NT2/D1 (cell line): ENCODE data around the gene NR3C1.

Experiments
- DNase-seq: peaks from one replicate; pipeline ENCODE4 v3.0.0-alpha.2; 2011; ENCODE audit warnings: low read depth, low spot score
- H3K27me3 ChIP-seq: 2 replicates; pipeline ENCODE4 v1.6.0; 2011; ENCODE audit warnings: mild to moderate bottlenecking; ENCODE audit not compliant: insufficient read length, insufficient read depth
- H3K36me3 ChIP-seq: 2 replicates; pipeline ENCODE4 v1.6.1; 2011; ENCODE audit warnings: mild to moderate bottlenecking, low read length, mixed read lengths; ENCODE audit not compliant: insufficient read depth, insufficient read length
- H3K4me1 ChIP-seq: 2 replicates; pipeline ENCODE4 v1.5.1; 2011; ENCODE audit not compliant: insufficient read depth, insufficient read length
- H3K4me3 ChIP-seq: 2 replicates; pipeline ENCODE4 v1.5.1; 2011; ENCODE audit warnings: low read depth; ENCODE audit not compliant: insufficient read length
- H3K9ac ChIP-seq: 2 replicates; pipeline ENCODE4 v1.6.0; 2011; ENCODE audit warnings: low read depth; ENCODE audit not compliant: insufficient read length
- H3K9me3 ChIP-seq: 2 replicates; pipeline ENCODE4 v1.5.1; 2011; ENCODE audit warnings: mild to moderate bottlenecking, low read length; ENCODE audit not compliant: insufficient read depth
- SUZ12 ChIP-seq: IDR thresholded peaks from 2 replicates; pipeline ENCODE4 v1.6.1; 2011; ENCODE audit not compliant: insufficient read length, insufficient read depth; ENCODE audit errors: extremely low read depth
- YY1 ChIP-seq: IDR thresholded peaks from 2 replicates; pipeline ENCODE4 v1.6.1; 2011; ENCODE audit not compliant: insufficient read length, insufficient read depth
- ZNF274 ChIP-seq: IDR thresholded peaks from 2 replicates; pipeline ENCODE4 v1.6.1; 2011; ENCODE audit warnings: mild to moderate bottlenecking, low read depth, low read length

NR3C1 gene

DNA sequence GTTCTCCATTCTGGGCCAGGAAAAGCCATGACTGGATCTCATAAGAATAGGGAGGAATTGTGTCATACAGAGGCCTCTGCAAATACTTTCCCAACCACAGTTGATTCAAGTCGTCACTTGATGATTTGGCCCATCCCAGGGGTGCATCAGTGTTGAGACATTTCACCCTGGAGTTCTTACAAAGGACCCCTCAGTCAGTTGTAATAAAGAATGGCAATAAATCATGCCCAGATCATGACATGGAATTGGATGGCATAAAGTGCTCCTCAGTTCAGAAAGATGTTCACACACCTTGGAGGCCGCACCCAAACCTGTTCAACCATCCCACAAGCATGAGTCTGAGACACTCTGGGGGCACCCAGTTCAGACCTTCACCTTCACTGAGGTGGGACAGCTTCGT lies 168.1 kb downstream of the NR3C1 start:
- H3K4me1 ChIP-seq: peaks cover 2% of the 10 kb centered on the region
- H3K9me3 ChIP-seq: no peaks in the 10 kb centered on the region

DNA sequence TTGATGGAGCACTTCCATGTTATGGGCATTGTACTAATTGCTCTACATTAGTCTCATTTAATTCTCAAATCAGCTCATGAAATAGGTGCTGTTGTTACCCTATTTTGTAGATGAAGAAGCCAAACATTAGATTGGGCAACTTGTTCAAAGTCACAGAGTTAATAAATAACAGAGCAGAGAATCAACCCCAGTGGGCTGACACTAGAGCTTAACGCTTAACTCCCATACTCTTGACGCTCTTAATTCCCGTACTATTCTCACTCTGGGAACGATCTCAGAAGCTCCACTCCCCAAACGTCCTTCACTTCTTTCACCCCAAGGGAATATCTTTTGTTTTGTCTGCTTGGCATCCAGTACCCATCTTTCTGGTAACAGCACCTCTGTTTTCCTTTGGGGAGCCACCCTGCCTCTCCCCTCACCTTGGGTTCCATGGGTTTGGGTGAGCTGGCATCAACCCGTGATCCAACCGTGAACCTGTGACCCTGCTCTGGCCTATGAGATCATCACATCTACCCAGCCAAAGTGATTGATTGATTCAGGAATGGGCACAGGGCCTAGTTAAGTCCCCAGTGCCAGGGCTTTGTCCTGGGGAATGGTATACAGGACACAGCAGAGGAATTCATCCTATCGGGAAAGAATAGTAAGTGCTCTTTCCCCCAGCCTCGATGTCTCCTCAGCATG lies 169.2 kb downstream of the NR3C1 start:
- H3K4me1 ChIP-seq: peaks cover 4% of the 10 kb centered on the region
- no peak for DNase-seq
- no peaks in the 10 kb centered on the region for H3K36me3 ChIP-seq
- H3K27me3 ChIP-seq: no peaks in the 10 kb centered on the region
- H3K9ac ChIP-seq: no peak overlapping the region
- no peak overlapping the region for H3K4me3 ChIP-seq
- no peaks in the 10 kb centered on the region for H3K9me3 ChIP-seq
- TF ChIP-seq ZNF274 (no peak), YY1 (no peak), SUZ12 (no peak)

More for the DNA sequence above, 168.1 kb downstream of the NR3C1 start:
- Histone ChIP-seq H3K36me3 (no peaks in the 10 kb centered on the region), H3K9ac (no peak overlapping the region), H3K27me3 (no peaks in the 10 kb centered on the region), H3K4me3 (no peak overlapping the region)
- no peak for DNase-seq
- TF ChIP-seq YY1 (no peak), ZNF274 (no peak), SUZ12 (no peak)

DNA sequence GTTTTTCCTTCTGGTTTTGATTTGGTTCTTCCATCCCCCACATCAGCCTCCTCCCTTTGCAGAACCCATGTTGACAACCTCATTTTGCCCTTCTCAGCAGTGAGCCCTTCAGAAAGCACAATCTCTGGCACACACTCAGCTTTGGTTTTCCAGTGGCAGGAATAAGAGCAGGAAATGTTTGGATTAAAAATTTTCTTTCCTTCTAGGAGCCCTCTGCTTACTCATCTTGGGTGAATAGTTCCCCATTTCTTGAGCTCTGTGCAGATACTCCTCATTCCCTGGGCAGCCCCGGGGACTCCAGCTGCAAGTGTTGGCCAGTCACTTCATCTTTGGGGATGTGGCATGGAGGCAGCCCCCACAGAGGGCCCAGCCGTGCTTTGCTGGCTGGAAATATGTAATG lies 170.5 kb downstream of the NR3C1 start:
- DNase-seq: no peak
- Histone ChIP-seq H3K27me3 (no peaks in the 10 kb centered on the region), H3K4me1 (peaks cover 3% of the 10 kb centered on the region), H3K9ac (no peak overlapping the region), H3K4me3 (no peak overlapping the region), H3K36me3 (no peaks in the 10 kb centered on the region), H3K9me3 (no peaks in the 10 kb centered on the region)
- TF ChIP-seq ZNF274 (no peak), YY1 (no peak), SUZ12 (no peak)

DNA sequence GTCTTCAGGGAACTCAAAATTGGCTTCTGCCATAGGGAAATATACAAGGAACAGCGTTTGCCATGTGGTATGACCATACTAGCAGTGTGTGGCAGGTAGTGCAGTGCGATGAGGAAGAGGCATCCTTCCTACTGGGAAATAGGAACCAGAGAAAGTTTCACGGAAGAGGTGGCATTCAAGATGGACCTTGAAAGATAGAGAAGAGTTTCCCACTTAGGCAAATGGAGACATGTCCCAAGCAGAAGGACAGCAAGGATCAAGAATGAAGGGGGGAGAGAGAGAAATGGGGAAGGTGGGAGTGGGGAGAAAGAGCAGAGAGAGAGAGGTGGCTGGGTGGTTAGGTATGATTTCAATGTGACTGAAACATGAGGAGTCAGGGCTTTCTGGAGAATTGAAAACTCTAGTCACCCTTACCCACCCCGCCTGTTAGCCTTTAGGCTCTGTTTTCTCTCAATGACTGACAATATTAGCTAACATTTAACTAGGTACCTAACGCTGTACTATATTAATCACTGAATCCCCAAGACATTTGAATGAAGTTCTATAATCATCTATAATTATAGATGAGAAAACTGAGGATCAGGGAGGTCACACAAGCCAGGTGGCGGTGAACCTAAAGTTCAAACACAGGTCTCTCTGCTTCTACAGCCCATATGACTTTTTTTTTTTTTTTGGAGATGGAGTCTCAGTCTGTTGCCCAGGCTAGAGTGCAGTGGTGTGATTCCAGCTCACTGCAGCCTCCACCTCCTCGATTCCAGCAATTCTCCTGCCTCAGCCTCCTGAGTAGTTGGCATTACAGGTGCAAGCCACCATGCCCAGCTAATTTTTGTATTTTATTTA lies 171.3 kb downstream of the NR3C1 start:
- Histone ChIP-seq H3K9ac (no peak overlapping the region), H3K4me3 (no peak overlapping the region)

DNA sequence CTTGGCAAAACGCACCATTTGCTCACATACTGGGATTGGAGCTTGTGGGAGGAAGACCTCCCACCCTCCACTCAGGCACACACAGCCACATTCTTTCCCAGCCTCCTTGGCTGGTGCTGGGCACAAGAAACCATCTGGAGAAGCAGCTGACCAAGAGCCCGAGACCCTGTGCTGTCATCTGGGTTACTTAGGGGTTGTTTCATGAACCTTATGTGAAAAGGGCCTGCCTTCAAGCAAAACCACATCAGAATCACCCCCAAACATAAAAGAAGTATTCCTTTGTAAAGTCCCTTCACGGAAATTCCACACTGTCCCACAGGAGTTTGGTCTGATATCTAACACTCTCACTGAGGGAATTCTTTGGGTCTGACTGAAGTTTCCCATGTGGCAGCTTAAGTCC lies 172.1 kb downstream of the NR3C1 start:
- Histone ChIP-seq H3K4me3 (no peak overlapping the region), H3K9ac (no peak overlapping the region), H3K4me1 (peaks cover 3% of the 10 kb centered on the region), H3K9me3 (no peaks in the 10 kb centered on the region), H3K36me3 (no peaks in the 10 kb centered on the region), H3K27me3 (no peaks in the 10 kb centered on the region)
- no peak for DNase-seq
- TF ChIP-seq SUZ12: no peak
- TF ChIP-seq ZNF274: no peak
- no peak for TF ChIP-seq YY1

More for the DNA sequence above, 171.3 kb downstream of the NR3C1 start:
- H3K36me3 ChIP-seq: no peaks in the 10 kb centered on the region
- no peak for DNase-seq
- H3K27me3 ChIP-seq: no peaks in the 10 kb centered on the region
- H3K4me1 ChIP-seq: peaks cover 3% of the 10 kb centered on the region
- no peaks in the 10 kb centered on the region for H3K9me3 ChIP-seq
- TF ChIP-seq ZNF274 (no peak), SUZ12 (no peak), YY1 (no peak)

DNA sequence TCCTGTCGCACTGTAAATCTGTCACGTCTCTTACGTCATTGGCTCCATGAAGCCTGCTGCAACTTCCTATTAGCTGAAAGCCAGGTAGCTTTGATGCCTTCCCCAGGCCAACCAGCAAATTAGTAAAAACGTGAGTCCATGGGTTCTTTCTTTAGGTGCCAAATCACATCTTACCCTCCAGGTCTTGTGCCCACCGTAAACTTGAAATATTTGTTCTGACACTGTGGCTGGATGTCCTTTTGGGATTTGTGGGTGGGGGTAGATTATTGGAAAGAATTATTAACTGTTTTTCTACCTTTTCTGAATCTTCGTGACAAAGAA lies 172.8 kb downstream of the NR3C1 start:
- Histone ChIP-seq H3K36me3 (no peaks in the 10 kb centered on the region), H3K4me3 (no peak overlapping the region), H3K9me3 (no peaks in the 10 kb centered on the region), H3K27me3 (no peaks in the 10 kb centered on the region), H3K4me1 (peaks cover 3% of the 10 kb centered on the region), H3K9ac (no peak overlapping the region)
- no peak for DNase-seq
- no peak for TF ChIP-seq ZNF274
- no peak for TF ChIP-seq YY1
- no peak for TF ChIP-seq SUZ12
